ENCODE results near the gene ACCS. TPM values are rescaled to one million over a fixed set of nuclear protein-coding genes. Genes with fewer than 3 reads are reported as not detected.

ACCS gene
- total and polyA plus RNA-seq, 7 donors: 1.5 to 7.1 (median 3.5) TPM

GRCh38 chr11:44126304-44126703 lies 60.2 kb downstream of the ACCS start:
- no peak overlapping the region for H3K27ac ChIP-seq
- H3K9me3 ChIP-seq: no peaks in the 10 kb centered on the region
- peaks cover 21 to 69% of the 10 kb centered on the region in 2 donors for H3K36me3 ChIP-seq (ENCODE audit: insufficient read depth in 1 of 2, low read depth in 1 of 2)
- WGBS, 3 donors: 89 to 93% (median 91%) methylated on average over 2 of the region's 2 CpGs
- H3K4me3 ChIP-seq: no peak overlapping the region
- TF ChIP-seq CTCF (IDR thresholded peaks at IDR 0.05): no peak
- ATAC-seq (no peak), DNase-seq (no peak)
- intact Hi-C loops (cut with DNase I): no loop called here
- peaks cover 15% of the 10 kb centered on the region for H3K4me1 ChIP-seq
- H3K27me3 ChIP-seq (ENCODE audit: insufficient read depth in 3 of 3, low read length in 2 of 3): no peaks in the 10 kb centered on the region

DNA sequence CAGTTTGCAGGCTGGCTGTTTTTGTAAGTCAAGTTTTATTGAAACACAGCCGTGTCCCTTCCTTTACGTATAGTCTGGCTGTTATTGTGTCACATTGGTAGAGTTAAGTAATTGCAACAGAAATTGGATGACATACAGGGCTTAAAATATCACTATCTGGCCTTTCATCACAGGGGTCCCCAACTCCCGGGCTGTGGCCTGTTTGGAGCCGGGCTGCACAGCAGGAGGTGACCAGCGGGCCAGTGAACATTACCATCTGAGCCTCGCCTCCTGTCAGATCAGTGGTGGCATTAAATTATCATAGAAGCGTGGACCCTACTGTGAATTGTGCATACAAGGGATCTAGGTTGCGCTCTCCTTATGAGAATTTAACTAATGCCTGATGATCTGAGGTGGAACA lies 61.1 kb downstream of the ACCS start:
- no peak overlapping the region for H3K27ac ChIP-seq
- intact Hi-C loops (cut with DNase I): no loop called here
- ATAC-seq (no peak), DNase-seq (no peak)
- H3K27me3 ChIP-seq (ENCODE audit: insufficient read depth in 3 of 3, low read length in 2 of 3): no peaks in the 10 kb centered on the region
- TF ChIP-seq CTCF (IDR thresholded peaks at IDR 0.05): no peak
- H3K36me3 ChIP-seq (ENCODE audit: insufficient read depth in 1 of 2, low read depth in 1 of 2): peaks cover 21 to 70% of the 10 kb centered on the region in 2 donors
- 84 to 91% (median 84%) methylated on average over 8 of the region's 8 CpGs for WGBS, 3 donors
- no peaks in the 10 kb centered on the region for H3K9me3 ChIP-seq
- no peak overlapping the region for H3K4me3 ChIP-seq
- peaks cover 21% of the 10 kb centered on the region for H3K4me1 ChIP-seq

DNA sequence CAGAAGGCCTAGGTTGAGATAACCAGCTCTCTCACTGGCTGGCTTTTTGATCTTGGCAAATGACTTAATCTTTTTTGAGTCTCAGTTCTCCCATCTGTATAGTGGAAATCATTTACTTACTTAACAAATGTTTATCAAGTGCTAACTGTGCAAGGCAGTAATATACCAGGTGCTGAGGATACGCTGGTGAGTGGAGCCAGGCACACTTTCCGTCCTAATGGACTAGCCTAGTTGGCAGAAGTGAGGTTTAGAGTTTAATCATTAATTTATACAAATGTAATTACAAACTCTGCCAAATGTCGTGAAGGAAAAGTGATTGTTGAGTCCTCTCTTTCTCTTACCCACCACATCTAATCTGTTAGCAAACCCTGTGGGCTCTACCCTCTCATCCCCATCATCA lies 62.7 kb downstream of the ACCS start:
- Histone ChIP-seq H3K27ac (no peak overlapping the region), H3K4me1 (peaks cover 21% of the 10 kb centered on the region), H3K9me3 (no peaks in the 10 kb centered on the region), H3K4me3 (no peak overlapping the region), H3K27me3 (ENCODE audit: insufficient read depth in 3 of 3, low read length in 2 of 3) (no peaks in the 10 kb centered on the region), H3K36me3 (ENCODE audit: insufficient read depth in 1 of 2, low read depth in 1 of 2) (peaks cover 21 to 70% of the 10 kb centered on the region in 2 donors)
- TF ChIP-seq CTCF (IDR thresholded peaks at IDR 0.05): no peak
- DNase-seq: no peak
- no peak for ATAC-seq
- intact Hi-C loops (cut with DNase I): no loop called here
- 87 to 96% (median 91%) methylated on average over 3 of the region's 3 CpGs for WGBS, 3 donors

DNA sequence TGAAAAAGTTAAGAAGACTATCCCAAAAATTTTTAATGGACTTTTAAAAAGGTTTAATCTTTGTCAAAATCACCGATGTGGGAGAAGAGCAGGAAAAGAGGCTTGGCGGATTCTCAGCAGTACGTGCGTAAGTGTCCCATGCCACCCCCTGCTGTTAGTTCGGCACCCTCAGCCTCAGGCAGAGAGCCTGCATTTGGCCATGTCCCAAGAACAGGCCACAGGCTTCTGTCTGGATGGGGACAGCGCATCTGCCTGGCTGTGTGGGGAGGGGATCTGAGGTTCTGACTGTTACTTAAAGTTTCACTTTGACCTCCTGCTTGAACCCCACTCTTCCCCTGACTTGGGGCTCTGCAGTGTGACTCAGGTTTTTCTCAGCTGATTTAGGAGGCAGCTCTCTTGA lies 64.7 kb downstream of the ACCS start:
- Histone ChIP-seq H3K4me3 (no peak overlapping the region), H3K27ac (no peak overlapping the region), H3K9me3 (no peaks in the 10 kb centered on the region), H3K27me3 (ENCODE audit: insufficient read depth in 3 of 3, low read length in 2 of 3) (no peaks in the 10 kb centered on the region), H3K36me3 (ENCODE audit: insufficient read depth in 1 of 2, low read depth in 1 of 2) (peaks cover 17 to 63% of the 10 kb centered on the region in 2 donors), H3K4me1 (peaks cover 15% of the 10 kb centered on the region)
- 65 to 82% (median 80%) methylated on average over 6 of the region's 6 CpGs for WGBS, 3 donors
- intact Hi-C loops (cut with DNase I): loop anchor here (5.0 to 10.0 kb wide), 3 partner anchors 33 to 404 kb away; partner anchors contain the start of gene EXT2 (in 1 of the 2)
- DNase-seq (peak in 1 of 2 donors; percentile 51), ATAC-seq (peak in 3 of 4 donors; percentile 59 to 70 (median 68))
- TF ChIP-seq CTCF (IDR thresholded peaks at IDR 0.05): peak; percentile 9

DNA sequence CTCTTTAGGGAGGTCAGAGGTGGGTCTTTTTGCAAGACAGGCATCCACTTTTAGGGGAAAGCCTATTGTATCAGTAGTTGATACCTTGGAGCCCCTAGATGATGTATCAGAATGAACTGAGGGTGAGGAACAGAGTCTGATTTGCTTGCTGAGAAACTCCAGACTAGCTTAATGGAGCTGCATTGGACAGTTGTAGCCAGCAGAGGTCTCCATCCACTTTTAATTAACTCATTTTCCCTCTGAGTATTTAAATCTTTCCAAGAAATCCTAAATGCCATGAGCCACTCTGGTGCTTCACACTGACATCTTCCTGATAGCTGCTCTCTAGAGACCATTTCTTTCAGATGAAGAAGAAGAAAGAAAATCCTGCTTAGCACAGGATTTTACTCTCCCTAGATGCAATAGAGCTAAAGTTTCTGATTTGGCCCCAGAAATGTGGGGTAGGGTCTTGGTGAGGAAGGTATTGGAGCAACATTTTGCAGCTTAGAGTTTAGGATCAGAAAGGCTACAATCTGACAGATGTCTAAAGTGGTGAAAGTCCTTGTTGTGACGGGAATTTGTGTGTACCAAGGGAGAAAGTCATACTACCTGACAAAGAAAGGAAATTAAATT lies 67.4 kb downstream of the ACCS start:
- Histone ChIP-seq H3K4me1 (peaks cover 15% of the 10 kb centered on the region), H3K27ac (no peak overlapping the region), H3K36me3 (ENCODE audit: insufficient read depth in 1 of 2, low read depth in 1 of 2) (peaks cover 11 to 37% of the 10 kb centered on the region in 2 donors), H3K4me3 (no peak overlapping the region), H3K27me3 (ENCODE audit: insufficient read depth in 3 of 3, low read length in 2 of 3) (no peaks in the 10 kb centered on the region), H3K9me3 (no peaks in the 10 kb centered on the region)
- 89 to 96% (median 96%) methylated on average over 1 of the region's 1 CpG for WGBS, 3 donors
- ATAC-seq (peak; percentile 49 to 75 (median 58)), DNase-seq (no peak)
- intact Hi-C loops (cut with DNase I): loop anchor here (5.0 to 10.0 kb wide), 3 partner anchors 36 to 401 kb away; partner anchors contain the start of gene EXT2 (in 1 of the 2)
- peak; percentile 65 for TF ChIP-seq CTCF (IDR thresholded peaks at IDR 0.05)
